ENCODE measurements around the gene SLC9C1.

The SLC9C1 gene

GRCh38 chr3:112097378-112097777, 196.6 kb downstream of the SLC9C1 start:
- Mint-ChIP-seq H3K9me3 (ENCODE audit: low read depth) (peaks cover 4% of the 10 kb centered on the region), H3K4me3 (no peak overlapping the region), H3K27ac (no peak overlapping the region), H3K4me1 (ENCODE audit: low read depth) (peaks cover 15% of the 10 kb centered on the region), H3K36me3 (peaks cover 4% of the 10 kb centered on the region), H3K27me3 (no peaks in the 10 kb centered on the region)

GRCh38 chr3:112096176-112096575, 197.8 kb downstream of the SLC9C1 start:
- no peak overlapping the region for H3K27ac Mint-ChIP-seq
- H3K4me3 Mint-ChIP-seq, result no peak overlapping the region

GRCh38 chr3:112095731-112096130, 198.3 kb downstream of the SLC9C1 start:
- H3K4me3 Mint-ChIP-seq, result no peak overlapping the region
- H3K4me1 Mint-ChIP-seq (ENCODE audit: low read depth), result peaks cover 17% of the 10 kb centered on the region
- peaks cover 4% of the 10 kb centered on the region for H3K9me3 Mint-ChIP-seq (ENCODE audit: low read depth)
- H3K27ac Mint-ChIP-seq, result no peak overlapping the region
- peaks cover 4% of the 10 kb centered on the region for H3K36me3 Mint-ChIP-seq
- H3K27me3 Mint-ChIP-seq, result peaks cover 2% of the 10 kb centered on the region

More at GRCh38 chr3:112096176-112096575, 197.8 kb downstream of the SLC9C1 start:
- peaks cover 4% of the 10 kb centered on the region for H3K9me3 Mint-ChIP-seq (ENCODE audit: low read depth)
- H3K27me3 Mint-ChIP-seq, result peaks cover under 1% of the 10 kb centered on the region
- H3K4me1 Mint-ChIP-seq (ENCODE audit: low read depth), result peaks cover 17% of the 10 kb centered on the region
- H3K36me3 Mint-ChIP-seq, result peaks cover 4% of the 10 kb centered on the region

GRCh38 chr3:112093180-112093522, 200.9 kb downstream of the SLC9C1 start:
- Mint-ChIP-seq H3K36me3 (peaks cover 1% of the 10 kb centered on the region), H3K4me3 (no peak overlapping the region), H3K4me1 (ENCODE audit: low read depth) (peaks cover 17% of the 10 kb centered on the region), H3K27me3 (peaks cover 6% of the 10 kb centered on the region), H3K27ac (no peak overlapping the region), H3K9me3 (ENCODE audit: low read depth) (no peaks in the 10 kb centered on the region)

GRCh38 chr3:112092496-112093179, 201.4 kb downstream of the SLC9C1 start:
- peaks cover 6% of the 10 kb centered on the region for H3K27me3 Mint-ChIP-seq
- no peaks in the 10 kb centered on the region for H3K9me3 Mint-ChIP-seq (ENCODE audit: low read depth)
- peaks cover 16% of the 10 kb centered on the region for H3K4me1 Mint-ChIP-seq (ENCODE audit: low read depth)

GRCh38 chr3:112090887-112091586, 203.0 kb downstream of the SLC9C1 start:
- H3K27ac Mint-ChIP-seq, result no peak overlapping the region
- H3K36me3 Mint-ChIP-seq, result peaks cover 5% of the 10 kb centered on the region
- H3K4me1 Mint-ChIP-seq (ENCODE audit: low read depth), result peaks cover 23% of the 10 kb centered on the region
- H3K4me3 Mint-ChIP-seq, result no peak overlapping the region
- no peaks in the 10 kb centered on the region for H3K9me3 Mint-ChIP-seq (ENCODE audit: low read depth)
- peaks cover 9% of the 10 kb centered on the region for H3K27me3 Mint-ChIP-seq

More at GRCh38 chr3:112092496-112093179, 201.4 kb downstream of the SLC9C1 start:
- no peak overlapping the region for H3K4me3 Mint-ChIP-seq
- no peak overlapping the region for H3K27ac Mint-ChIP-seq
- H3K36me3 Mint-ChIP-seq, result peaks cover 5% of the 10 kb centered on the region

Measured in activated naive CD8-positive, alpha-beta T cell (primary cell).